Brain microvascular endothelial cell (primary cell): ENCODE results near the gene TEAD3.

ENCODE experiments used
- DNase-seq: peaks from one replicate; pipeline ENCODE4 v3.0.0-alpha.2; 2020
- H3K27ac ChIP-seq: fragments of 250-450 bp; sonication (Bioruptor Pico); 2 replicates; pipeline ENCODE4 v1.5.1; 2020; ENCODE audit warnings: mild to moderate bottlenecking, moderate library complexity
- H3K27me3 ChIP-seq: fragments of 250-450 bp; sonication (Bioruptor Pico); replicated peaks from 2 replicates; pipeline ENCODE4 v1.5.1; 2020; ENCODE audit warnings: mild to moderate bottlenecking
- H3K36me3 ChIP-seq: fragments of 250-450 bp; sonication (Bioruptor Pico); replicated peaks from 2 replicates; pipeline ENCODE4 v1.5.1; 2020; ENCODE audit warnings: mild to moderate bottlenecking
- H3K4me3 ChIP-seq: 2 replicates; pipeline ENCODE4 v1.5.1; 2011; ENCODE audit warnings: low read depth, mild to moderate bottlenecking, control low read depth, low read length, moderate library complexity
- in situ Hi-C: cut with HindIII; loops from 2 replicates; pipeline ENCODE4 v1.10.0; 2017; ENCODE audit warnings: low sequenced_read_pairs, low pct_ligation_motif_present
- TF ChIP-seq, protein P1 (sequence below): IDR thresholded peaks from 2 replicates; pipeline ENCODE4 v1.5.1; 2011; ENCODE audit warnings: low read depth, mild to moderate bottlenecking, moderate library complexity, low read length, control low read depth, inconsistent platforms; ENCODE audit errors: missing control alignments

The TEAD3 gene

DNA sequence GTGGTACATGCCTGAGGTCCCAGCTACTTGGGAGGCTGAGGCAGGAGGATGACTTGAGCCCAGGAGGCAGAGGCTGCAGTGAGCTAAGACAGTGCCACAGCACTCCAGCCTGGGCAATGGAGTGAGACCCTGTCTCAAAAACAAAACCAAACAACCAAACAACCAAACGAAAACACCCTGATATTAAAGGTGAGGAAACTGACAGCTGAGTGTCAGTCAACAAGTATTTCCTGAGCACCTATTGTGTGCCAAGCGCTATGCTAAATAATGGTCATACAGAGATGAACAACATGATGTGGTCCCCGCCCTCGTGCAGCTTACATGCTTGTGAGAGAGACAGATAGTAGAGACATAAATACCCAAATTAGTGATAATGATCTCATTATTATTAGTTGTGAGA, 17.7 kb upstream of the TEAD3 start:
- DNase-seq = no peak
- in situ Hi-C loops = no loop called here
- Histone ChIP-seq H3K27ac (no peak overlapping the region), H3K36me3 (no peaks in the 10 kb centered on the region), H3K4me3 (no peak overlapping the region), H3K27me3 (peaks cover 9% of the 10 kb centered on the region)
- TF ChIP-seq, protein P1, sequence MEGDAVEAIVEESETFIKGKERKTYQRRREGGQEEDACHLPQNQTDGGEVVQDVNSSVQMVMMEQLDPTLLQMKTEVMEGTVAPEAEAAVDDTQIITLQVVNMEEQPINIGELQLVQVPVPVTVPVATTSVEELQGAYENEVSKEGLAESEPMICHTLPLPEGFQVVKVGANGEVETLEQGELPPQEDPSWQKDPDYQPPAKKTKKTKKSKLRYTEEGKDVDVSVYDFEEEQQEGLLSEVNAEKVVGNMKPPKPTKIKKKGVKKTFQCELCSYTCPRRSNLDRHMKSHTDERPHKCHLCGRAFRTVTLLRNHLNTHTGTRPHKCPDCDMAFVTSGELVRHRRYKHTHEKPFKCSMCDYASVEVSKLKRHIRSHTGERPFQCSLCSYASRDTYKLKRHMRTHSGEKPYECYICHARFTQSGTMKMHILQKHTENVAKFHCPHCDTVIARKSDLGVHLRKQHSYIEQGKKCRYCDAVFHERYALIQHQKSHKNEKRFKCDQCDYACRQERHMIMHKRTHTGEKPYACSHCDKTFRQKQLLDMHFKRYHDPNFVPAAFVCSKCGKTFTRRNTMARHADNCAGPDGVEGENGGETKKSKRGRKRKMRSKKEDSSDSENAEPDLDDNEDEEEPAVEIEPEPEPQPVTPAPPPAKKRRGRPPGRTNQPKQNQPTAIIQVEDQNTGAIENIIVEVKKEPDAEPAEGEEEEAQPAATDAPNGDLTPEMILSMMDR = no peak

GRCh38 chr6:35512740-35513139, 15.9 kb upstream of the TEAD3 start, which contains the start of gene TULP1:
Gene TULP1 (minus strand): TSS chr6:35512896. CDS start chr6:35512858, 38 bp downstream.
- Histone ChIP-seq H3K4me3 (peak within 1 kb of the TSS; percentile 30), H3K27me3 (peaks cover 9% of the 10 kb centered on the region), H3K36me3 (no peaks in the 10 kb centered on the region), H3K27ac (no peak within 1 kb of the TSS)
- DNase-seq = no peak
- TF ChIP-seq, protein P1 = no peak
- in situ Hi-C loops = no loop called here

GRCh38 chr6:35512006-35512405, 15.1 kb upstream of the TEAD3 start:
- in situ Hi-C loops = no loop called here
- Histone ChIP-seq H3K27me3 (peaks cover 9% of the 10 kb centered on the region), H3K27ac (no peak overlapping the region), H3K4me3 (no peak overlapping the region), H3K36me3 (no peaks in the 10 kb centered on the region)
- TF ChIP-seq, protein P1 = no peak
- no peak for DNase-seq

GRCh38 chr6:35511562-35511941, 14.7 kb upstream of the TEAD3 start:
- H3K27ac ChIP-seq = no peak overlapping the region
- in situ Hi-C loops = no loop called here
- peaks cover 9% of the 10 kb centered on the region for H3K27me3 ChIP-seq
- H3K36me3 ChIP-seq = no peaks in the 10 kb centered on the region
- no peak for DNase-seq
- H3K4me3 ChIP-seq = peak overlapping the region; percentile 30
- TF ChIP-seq, protein P1 = no peak

GRCh38 chr6:35510916-35511561, 14.2 kb upstream of the TEAD3 start:
- Histone ChIP-seq H3K27ac (no peak overlapping the region), H3K36me3 (no peaks in the 10 kb centered on the region), H3K4me3 (no peak overlapping the region), H3K27me3 (peaks cover 9% of the 10 kb centered on the region)
- no peak for DNase-seq
- in situ Hi-C loops = no loop called here
- TF ChIP-seq, protein P1 = no peak

GRCh38 chr6:35508542-35508941, 11.7 kb upstream of the TEAD3 start:
- in situ Hi-C loops = no loop called here

More at GRCh38 chr6:35508542-35508941, 11.7 kb upstream of the TEAD3 start:
- H3K27me3 ChIP-seq = peaks cover 9% of the 10 kb centered on the region
- TF ChIP-seq, protein P1 = no peak
- DNase-seq = no peak
- H3K36me3 ChIP-seq = no peaks in the 10 kb centered on the region
- no peak overlapping the region for H3K27ac ChIP-seq
- H3K4me3 ChIP-seq = no peak overlapping the region
